ENCODE data around the gene SP1. TPM values are rescaled to one million over a fixed set of nuclear protein-coding genes. Genes with fewer than 3 reads are reported as not detected.
A peak's percentile ranks its signal among the peaks of the same experiment; 100 is the strongest.

The SP1 gene
- total RNA-seq, 1 donor from 2014 or later: 50.6 TPM

DNA sequence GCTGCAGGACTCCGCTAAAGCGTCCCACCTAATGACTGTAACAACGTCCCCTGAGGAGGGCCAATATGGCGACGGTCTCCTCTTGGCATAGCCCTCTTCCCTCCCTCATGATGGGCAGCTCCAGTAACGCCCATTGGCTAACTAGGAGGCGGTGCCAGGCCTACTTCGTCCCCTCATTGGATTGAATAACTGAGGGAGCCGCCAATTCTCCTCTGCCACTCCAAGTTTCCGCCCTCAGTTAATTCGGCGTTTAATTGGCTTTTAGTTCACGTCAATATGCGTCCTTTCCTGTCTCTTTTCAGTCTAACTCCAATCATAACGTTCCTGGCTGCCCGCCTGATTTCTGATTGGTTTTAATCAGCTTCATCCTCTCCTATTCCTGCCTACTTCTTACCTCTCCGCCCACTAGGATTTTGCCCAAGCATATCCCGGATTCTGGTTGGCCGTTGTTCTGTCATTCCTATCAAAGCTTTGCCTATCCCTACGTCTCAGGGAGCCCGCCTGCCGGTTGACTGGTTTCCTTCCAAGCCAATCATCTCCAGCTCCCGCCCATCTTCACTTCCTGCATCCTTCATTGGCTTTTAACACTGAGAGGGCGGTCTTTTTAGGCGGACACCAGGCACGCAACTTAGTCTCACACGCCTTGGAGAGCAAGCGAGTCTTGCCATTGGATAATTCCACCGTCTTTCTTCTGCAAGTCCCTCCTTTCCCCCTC lies 430 bp upstream of the SP1 start:
- Histone ChIP-seq H3K9ac (ENCODE audit: low read length) (peak overlapping the region; percentile 81), H3K27me3 (ENCODE audit: insufficient read depth, low read length) (no peaks in the 10 kb centered on the region), H4K20me1 (ENCODE audit: insufficient read depth, low read length) (peaks cover 29% of the 10 kb centered on the region), H3K4me3 (ENCODE audit: insufficient read depth, low read depth, low read length) (peak overlapping the region; percentile 64), H3K27ac (ENCODE audit: low read depth, low read length) (peak overlapping the region; percentile 71), H3K79me2 (ENCODE audit: insufficient read depth, low read length) (peaks cover 33% of the 10 kb centered on the region), H3K36me3 (ENCODE audit: insufficient read depth, low read length) (peaks cover 15% of the 10 kb centered on the region), H3K9me3 (ENCODE audit: insufficient read depth, low read depth, low read length) (no peaks in the 10 kb centered on the region), H2AFZ (ENCODE audit: low read depth, low read length) (peak overlapping the region; percentile 93), H3K4me2 (ENCODE audit: low read length) (peak overlapping the region; percentile 84), H3K4me1 (ENCODE audit: insufficient read depth, low read length) (peaks cover 29% of the 10 kb centered on the region)
- Mint-ChIP-seq H3K27me3 (ENCODE audit: low read depth, unreplicated experiment) (no peaks in the 10 kb centered on the region), H3K4me3 (ENCODE audit: unreplicated experiment) (no peak overlapping the region), H3K36me3 (ENCODE audit: low read depth, unreplicated experiment) (peaks cover 20% of the 10 kb centered on the region), H3K4me1 (ENCODE audit: low read depth, unreplicated experiment) (peaks cover 29% of the 10 kb centered on the region), H3K9me3 (ENCODE audit: unreplicated experiment) (no peaks in the 10 kb centered on the region), H3K27ac (ENCODE audit: unreplicated experiment) (no peak overlapping the region)
- DNase-seq (ENCODE audit: low read depth) (peak; percentile 100), FAIRE-seq (peak; percentile 87)
- TF ChIP-seq EZH2 (IDR thresholded peaks at IDR 0.05; ENCODE audit: insufficient read depth, low read length) (no peak), CTCF (IDR thresholded peaks at IDR 0.05; ENCODE audit: insufficient read depth, low read depth, low read length) (no peak)

- peak overlapping the region; percentile 95 for H3K27ac Mint-ChIP-seq (ENCODE audit: unreplicated experiment)
- H3K4me3 Mint-ChIP-seq (ENCODE audit: unreplicated experiment): peak overlapping the region; percentile 90
- Histone ChIP-seq H3K9me3 (ENCODE audit: insufficient read depth, low read depth, low read length) (no peaks in the 10 kb centered on the region), H4K20me1 (ENCODE audit: insufficient read depth, low read length) (peaks cover 36% of the 10 kb centered on the region), H3K4me2 (ENCODE audit: low read length) (peak overlapping the region; percentile 88), H3K9ac (ENCODE audit: low read length) (peak overlapping the region; percentile 86), H3K4me1 (ENCODE audit: insufficient read depth, low read length) (peaks cover 32% of the 10 kb centered on the region), H3K4me3 (ENCODE audit: insufficient read depth, low read depth, low read length) (peak overlapping the region; percentile 59), H3K27ac (ENCODE audit: low read depth, low read length) (peak overlapping the region; percentile 53), H3K27me3 (ENCODE audit: insufficient read depth, low read length) (no peaks in the 10 kb centered on the region), H3K36me3 (ENCODE audit: insufficient read depth, low read length) (peaks cover 17% of the 10 kb centered on the region), H3K79me2 (ENCODE audit: insufficient read depth, low read length) (peaks cover 43% of the 10 kb centered on the region), H2AFZ (ENCODE audit: low read depth, low read length) (no peak overlapping the region)
- peaks cover 22% of the 10 kb centered on the region for H3K36me3 Mint-ChIP-seq (ENCODE audit: low read depth, unreplicated experiment)
- H3K4me1 Mint-ChIP-seq (ENCODE audit: low read depth, unreplicated experiment): peaks cover 33% of the 10 kb centered on the region
- H3K27me3 Mint-ChIP-seq (ENCODE audit: low read depth, unreplicated experiment): no peaks in the 10 kb centered on the region
- TF ChIP-seq CTCF (IDR thresholded peaks at IDR 0.05; ENCODE audit: insufficient read depth, low read depth, low read length) (no peak), EZH2 (IDR thresholded peaks at IDR 0.05; ENCODE audit: insufficient read depth, low read length) (no peak)
- H3K9me3 Mint-ChIP-seq (ENCODE audit: unreplicated experiment): no peaks in the 10 kb centered on the region
- FAIRE-seq (no peak), DNase-seq (ENCODE audit: low read depth) (no peak)
Measured at GRCh38 chr12:53380794-53381730, 1.1 kb downstream of the SP1 start.
